GM12878 (cell line): ENCODE results near the gene RUFY4. TPM values are rescaled to one million over a fixed set of nuclear protein-coding genes. Genes with fewer than 3 reads are reported as not detected.
A peak's percentile ranks its signal among the peaks of the same experiment; 100 is the strongest.

Source experiments
- ATAC-seq: fragments of 200-7000 bp; cut with Tn5 transposase; 3 replicates; pipeline ENCODE4 v1.9.1; 2020; ENCODE audit warnings: mild to moderate bottlenecking, moderate library complexity
- BruUV-seq: library from RNA; stranded (reverse); fragments of 400-500 nt; replicated peaks from 2 replicates; lab custom pipeline; 2021; lab: Mats Ljungman, UMichigan
- CTCF ChIA-PET: fragments of 300-600 bp; sonication (Branson Sonifier 250); formaldehyde crosslinking; extraction: SDS; loops from one replicate; lab custom pipeline; 2021; ENCODE audit warnings: inconsistent platforms; lab: Yijun Ruan, JAX
- POLR2A ChIA-PET: fragments of 350-600 bp; formaldehyde crosslinking; extraction: SDS; loops from one replicate; lab custom pipeline; 2021; ENCODE audit warnings: inconsistent platforms; lab: Charles Lee
- RAD21 ChIA-PET: fragments of 300-600 bp; sonication (Branson Sonifier 250); formaldehyde crosslinking; loops from one replicate; lab custom pipeline; 2023; ENCODE audit warnings: antibody characterized with exemption; ENCODE audit not compliant: unreplicated experiment; lab: Charles Lee
- SMC1A ChIA-PET: fragments of 300-600 bp; sonication (Branson Sonifier 250); formaldehyde crosslinking; loops from one replicate; lab custom pipeline; 2023; ENCODE audit not compliant: unreplicated experiment, uncharacterized antibody; lab: Charles Lee
- DNase-seq: peaks from one replicate; pipeline ENCODE4 v3.0.0-alpha.2; 2011; ENCODE audit warnings: low read depth, low spot score
- FAIRE-seq: peaks from 3 replicates; lab custom pipeline; 2011; peaks lifted over from hg19 to GRCh38; lab: Jason Lieb, UNC
- H2AFZ ChIP-seq: 2 replicates; pipeline ENCODE4 v1.6.0; 2011; ENCODE audit warnings: low read depth, low read length, control low read depth; ENCODE audit not compliant: control insufficient read depth
- H3K27ac ChIP-seq: 2 replicates; pipeline ENCODE4 v1.5.1; 2011; ENCODE audit warnings: control low read depth; ENCODE audit not compliant: control insufficient read depth, insufficient read depth
- H3K27me3 ChIP-seq, 2 experiments: replicated peaks in 1 of 2; 2 replicates each; pipeline versions ENCODE4 v1.6.0 to v1.6.1; 2011; ENCODE audit warnings: low read length in 1 of 2; ENCODE audit not compliant: control insufficient read depth in 2 of 2, insufficient read depth in 2 of 2
- H3K36me3 ChIP-seq, 2 experiments: 2 replicates each; pipeline ENCODE4 v1.5.1; 2011; ENCODE audit warnings: low read length in 1 of 2; ENCODE audit not compliant: control insufficient read depth in 2 of 2, insufficient read depth in 2 of 2
- H3K4me1 ChIP-seq: 2 replicates; pipeline ENCODE4 v1.6.1; 2011; ENCODE audit warnings: mild to moderate bottlenecking, low read length, moderate library complexity, mixed read lengths; ENCODE audit not compliant: control insufficient read depth, insufficient read depth
- H3K4me2 ChIP-seq: 2 replicates; pipeline ENCODE4 v1.6.0; 2011; ENCODE audit warnings: control low read depth; ENCODE audit not compliant: control insufficient read depth, insufficient read depth
- H3K4me3 ChIP-seq: fragments of 200-600 bp; sonication (generic); 2 replicates; pipeline ENCODE4 v1.5.1; 2016
- H3K79me2 ChIP-seq: 2 replicates; pipeline ENCODE4 v1.6.0; 2011; ENCODE audit warnings: low read length; ENCODE audit not compliant: control insufficient read depth, insufficient read depth
- H3K9ac ChIP-seq: 2 replicates; pipeline ENCODE4 v1.8.0; 2011; ENCODE audit warnings: low read length, control low read depth, mixed read lengths; ENCODE audit not compliant: control insufficient read depth, insufficient read depth
- H3K9me3 ChIP-seq: replicated peaks from 3 replicates; pipeline ENCODE4 v1.5.1; 2011; ENCODE audit warnings: mild to moderate bottlenecking, low read length; ENCODE audit not compliant: control insufficient read depth, insufficient read depth
- H4K20me1 ChIP-seq: 2 replicates; pipeline ENCODE4 v1.6.0; 2011; ENCODE audit not compliant: control insufficient read depth, insufficient read depth
- ATF2 ChIP-seq: IDR thresholded peaks from 2 replicates; pipeline ENCODE4 v1.6.1; 2012; ENCODE audit warnings: low read length, inconsistent platforms
- CBX3 ChIP-seq: fragments of 200-600 bp; sonication (generic); IDR thresholded peaks from 2 replicates; pipeline ENCODE4 v1.6.1; 2016; ENCODE audit warnings: low read depth, borderline replicate concordance
- DPF2 ChIP-seq: fragments of 450-650 bp; IDR thresholded peaks from 2 replicates; pipeline ENCODE4 v1.6.1; 2017; ENCODE audit warnings: mild to moderate bottlenecking
- EZH2 ChIP-seq: IDR thresholded peaks from 2 replicates; pipeline ENCODE4 v1.6.1; 2012; ENCODE audit warnings: low read depth, mild to moderate bottlenecking, control low read depth, inconsistent platforms, low read length, borderline replicate concordance; ENCODE audit not compliant: control insufficient read depth
- FOXM1 ChIP-seq: IDR thresholded peaks from 2 replicates; pipeline ENCODE4 v1.6.1; 2012; ENCODE audit warnings: low read depth, mild to moderate bottlenecking, inconsistent platforms, low read length, moderate library complexity
- IRF3 ChIP-seq: fragments of 450-650 bp; IDR thresholded peaks from 2 replicates; pipeline ENCODE4 v1.6.1; 2014; ENCODE audit warnings: mild to moderate bottlenecking
- IRF4 ChIP-seq: IDR thresholded peaks from 2 replicates; pipeline ENCODE4 v1.6.1; 2011; ENCODE audit warnings: low read depth, low read length
- JUNB ChIP-seq: IDR thresholded peaks from 2 replicates; pipeline ENCODE4 v1.6.1; 2016; ENCODE audit warnings: antibody characterized with exemption, mild to moderate bottlenecking
- JUND ChIP-seq: IDR thresholded peaks from 2 replicates; pipeline ENCODE4 v1.6.1; 2012; ENCODE audit warnings: low read depth, mild to moderate bottlenecking, low read length, improper control_type of control experiment, moderate library complexity
- KLF5 ChIP-seq: fragments of 450-650 bp; IDR thresholded peaks from 2 replicates; pipeline ENCODE4 v1.6.1; 2014; ENCODE audit warnings: mild to moderate bottlenecking; ENCODE audit not compliant: partially characterized antibody
- NBN ChIP-seq: fragments of 450-650 bp; IDR thresholded peaks from 2 replicates; pipeline ENCODE4 v1.6.1; 2016
- NFIC ChIP-seq: IDR thresholded peaks from 2 replicates; pipeline ENCODE4 v1.6.1; 2012; ENCODE audit warnings: low read depth, mild to moderate bottlenecking, inconsistent platforms, low read length, moderate library complexity
- NR2F1 ChIP-seq: fragments of 450-650 bp; conservative IDR thresholded peaks from 2 replicates; pipeline ENCODE4 v1.6.1; 2017; ENCODE audit warnings: mild to moderate bottlenecking
- POU2F2 ChIP-seq: IDR thresholded peaks from 3 replicates; pipeline ENCODE4 v1.6.1; 2011; ENCODE audit warnings: low read depth, mild to moderate bottlenecking, low read length, borderline replicate concordance
- RB1 ChIP-seq: fragments of 450-650 bp; formaldehyde crosslinking; IDR thresholded peaks from 2 replicates; pipeline ENCODE4 v1.6.1; 2017; ENCODE audit warnings: mild to moderate bottlenecking, borderline replicate concordance
- RBBP5 ChIP-seq: fragments of 200-600 bp; sonication (generic); conservative IDR thresholded peaks from 2 replicates; pipeline ENCODE4 v1.6.1; 2016
- RCOR1 ChIP-seq: conservative IDR thresholded peaks from 2 replicates; pipeline ENCODE4 v1.6.1; 2012; ENCODE audit warnings: low read depth, low read length, improper control_type of control experiment
- SRF ChIP-seq, 2 experiments: IDR thresholded peaks; 2 replicates each; pipeline ENCODE4 v1.6.1; 2011; ENCODE audit warnings: low read depth in 2 of 2, low read length in 2 of 2, mild to moderate bottlenecking in 1 of 2, moderate library complexity in 1 of 2
- STAT1 ChIP-seq: fragments of 450-650 bp; conservative IDR thresholded peaks from 2 replicates; pipeline ENCODE4 v1.6.1; 2014; ENCODE audit warnings: antibody characterized with exemption, mild to moderate bottlenecking
- TCF3 ChIP-seq: IDR thresholded peaks from 2 replicates; pipeline ENCODE4 v1.6.1; 2012; ENCODE audit warnings: low read depth, mild to moderate bottlenecking, low read length, borderline replicate concordance; ENCODE audit not compliant: insufficient read depth
- YBX1 ChIP-seq: fragments of 450-650 bp; IDR thresholded peaks from 2 replicates; pipeline ENCODE4 v1.6.1; 2016; ENCODE audit warnings: antibody characterized with exemption
- ZNF274 ChIP-seq: IDR thresholded peaks from one replicate; pipeline ENCODE4 v1.8.0; 2011; ENCODE audit not compliant: insufficient read length, insufficient read depth
- WGBS: methylation state at CpG from one replicate; pipeline ENCODE4 v1.1.6; 2016; ENCODE audit warnings: low lambda C conversion rate; ENCODE audit not compliant: insufficient replicate concordance, insufficient coverage; ENCODE audit errors: missing lambda C conversion rate; 5-methylcytosine and 5-hydroxymethylcytosine counted together
- in situ Hi-C: fragments of 300-500 bp; cut with MboI; formaldehyde crosslinking; loops from 9 replicates; pipeline ENCODE4 v1.14.3; 2018; ENCODE audit warnings: mixed read lengths
- intact Hi-C: fragments of 100-400 bp; cut with micrococcal nuclease; formaldehyde crosslinking; loops from one replicate; pipeline ENCODE4 v1.14.2; 2022; ENCODE audit not compliant: unreplicated experiment
- polyA plus RNA-seq, 11 experiments: library from polyadenylated mRNA; depleted of rRNA in 4 of 11; unstranded in 6 of 11; stranded (reverse) in 5 of 11; fragments of >200 nt; fragmentation: Nextera tagmentation in 4 of 11; fragmentation: Illumina TruSeq in 1 of 11; extraction: Ambion mirVana in 4 of 11; extraction: Trizol in 1 of 11; gene quantifications; 1 replicate in 1 of 11; 2 replicates in 10 of 11; pipeline versions ENCODE4 v1.2.1 to v1.2.3, GENCODE V29; 2011 to 2016; ENCODE audit warnings: inconsistent platforms in 2 of 11, missing spikeins in 2 of 11, low read depth in 1 of 11
- total RNA-seq, 4 experiments: library from RNA; depleted of rRNA in 3 of 4; stranded (reverse); fragments of >200 nt in 3 of 4; fragmentation: Illumina TruSeq in 1 of 4; extraction: Trizol in 1 of 4; gene quantifications; 2 replicates each; pipeline versions ENCODE4 v1.2.1 to v1.2.3, GENCODE V29; 2013 to 2021
- TF ChIP-seq, protein P1 (sequence below): IDR thresholded peaks from 2 replicates; pipeline ENCODE4 v1.6.1; 2011; ENCODE audit warnings: mild to moderate bottlenecking, low read depth, low read length, moderate library complexity; ENCODE audit not compliant: insufficient replicate concordance

Gene RUFY4
- total and polyA plus RNA-seq, 10 of the 15 experiments (the other 5 are each of a cell fraction or from before 2014, with no cell fraction given), result 0.05 to 2.7 (median 0.90) TPM

DNA sequence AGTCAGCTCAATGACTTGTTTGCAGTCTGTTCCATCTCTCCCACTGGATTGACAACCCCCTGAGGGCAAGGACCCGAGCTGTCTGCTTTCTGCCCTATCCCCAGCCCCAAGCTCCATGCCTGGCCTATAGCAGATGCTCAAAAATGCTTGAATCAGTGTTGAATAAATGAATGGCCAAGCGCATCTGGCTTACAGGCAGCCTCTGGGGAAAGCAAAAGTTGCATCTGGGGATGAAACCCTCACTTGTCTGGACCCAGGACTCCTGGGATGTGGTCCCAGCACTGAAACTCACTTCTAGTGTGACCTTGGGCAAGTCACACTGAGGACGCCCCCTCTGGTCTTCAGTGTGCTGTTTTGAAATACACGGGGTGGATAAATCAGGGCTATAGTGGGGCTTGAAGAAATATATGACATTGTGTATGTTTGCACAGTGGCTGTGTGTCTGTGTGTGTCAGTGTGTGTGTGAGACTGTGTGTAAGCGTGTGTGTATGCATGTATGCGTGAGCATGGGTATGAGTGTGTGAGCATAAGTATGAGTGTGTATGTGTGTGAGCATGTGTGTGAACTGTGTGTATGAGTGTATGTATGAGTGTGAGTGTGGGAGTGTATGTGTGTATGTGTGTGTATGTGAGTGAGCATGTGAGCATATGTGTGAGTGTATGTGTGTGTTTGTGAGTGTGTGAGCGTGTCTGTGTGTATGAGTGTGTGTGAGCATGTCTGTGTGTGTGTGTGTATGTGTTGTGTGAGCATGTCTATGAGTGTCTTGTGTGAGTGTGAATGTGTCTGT, 38.5 kb upstream of the RUFY4 start:
- Histone ChIP-seq H3K79me2 (no peaks in the 10 kb centered on the region), H3K4me3 (no peak overlapping the region), H3K4me1 (peaks cover 12% of the 10 kb centered on the region), H3K4me2 (no peak overlapping the region), H3K27ac (no peak overlapping the region), H3K27me3 (no peaks in the 10 kb centered on the region; a peak in 2 of 4 replicates), H2AFZ (no peak overlapping the region), H4K20me1 (no peaks in the 10 kb centered on the region), H3K9ac (no peak overlapping the region), H3K9me3 (no peaks in the 10 kb centered on the region), H3K36me3 (no peaks in the 10 kb centered on the region)
- WGBS, result 52% methylated on average over 7 of the region's 7 CpGs
- ATAC-seq (no peak), FAIRE-seq (no peak), DNase-seq (no peak)
- ChIA-PET POLR2A (no interaction called here), RAD21 (no interaction called here), CTCF (no interaction called here), SMC1A (no interaction called here)
- intact Hi-C loops (no loop called here), in situ Hi-C loops (no loop called here)
- no TSS peak for BruUV-seq
- TF ChIP-seq EZH2 (no peak), DPF2 (no peak), IRF4 (no peak), RBBP5 (no peak), IRF3 (no peak), NR2F1 (no peak), POU2F2 (no peak), ATF2 (no peak), NFIC (0 out of 2 replicates have a peak, but pooled peaks have one; percentile 23), YBX1 (no peak), FOXM1 (no peak), JUNB (no peak), NBN (no peak), SRF (IDR thresholded peaks at IDR 0.05; ENCODE audit: low read depth in 2 of 2, low read length in 2 of 2) (no peak), KLF5 (no peak), RCOR1 (no peak), JUND (no peak), CBX3 (no peak), RB1 (no peak), ZNF274 (no peak), STAT1 (no peak), TCF3 (no peak)
- TF ChIP-seq, protein P1, sequence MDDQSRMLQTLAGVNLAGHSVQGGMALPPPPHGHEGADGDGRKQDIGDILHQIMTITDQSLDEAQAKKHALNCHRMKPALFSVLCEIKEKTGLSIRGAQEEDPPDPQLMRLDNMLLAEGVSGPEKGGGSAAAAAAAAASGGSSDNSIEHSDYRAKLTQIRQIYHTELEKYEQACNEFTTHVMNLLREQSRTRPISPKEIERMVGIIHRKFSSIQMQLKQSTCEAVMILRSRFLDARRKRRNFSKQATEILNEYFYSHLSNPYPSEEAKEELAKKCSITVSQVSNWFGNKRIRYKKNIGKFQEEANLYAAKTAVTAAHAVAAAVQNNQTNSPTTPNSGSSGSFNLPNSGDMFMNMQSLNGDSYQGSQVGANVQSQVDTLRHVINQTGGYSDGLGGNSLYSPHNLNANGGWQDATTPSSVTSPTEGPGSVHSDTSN, result peak; percentile 2
